HL-60 (cell line): ENCODE measurements around the gene GPD1L.

ENCODE experiments used
- GABPA ChIP-seq: IDR thresholded peaks from 2 replicates; pipeline ENCODE4 v1.6.1; 2012; ENCODE audit warnings: low read depth
- POLR2AphosphoS5 ChIP-seq: IDR thresholded peaks from 2 replicates; pipeline ENCODE4 v1.6.1; 2012; ENCODE audit warnings: low read depth
- SPI1 ChIP-seq: IDR thresholded peaks from 2 replicates; pipeline ENCODE4 v1.6.1; 2012; ENCODE audit warnings: low read depth, mild to moderate bottlenecking, borderline replicate concordance
- TF ChIP-seq, protein P1 (sequence below): IDR thresholded peaks from one replicate; pipeline ENCODE4 v1.5.1; 2011; ENCODE audit warnings: low read length, control low read depth, inconsistent platforms; ENCODE audit not compliant: insufficient read depth
- TF ChIP-seq, protein P2 (sequence below): IDR thresholded peaks from 2 replicates; pipeline ENCODE4 v1.6.1; 2012; ENCODE audit warnings: low read depth; ENCODE audit not compliant: insufficient replicate concordance

DNA sequence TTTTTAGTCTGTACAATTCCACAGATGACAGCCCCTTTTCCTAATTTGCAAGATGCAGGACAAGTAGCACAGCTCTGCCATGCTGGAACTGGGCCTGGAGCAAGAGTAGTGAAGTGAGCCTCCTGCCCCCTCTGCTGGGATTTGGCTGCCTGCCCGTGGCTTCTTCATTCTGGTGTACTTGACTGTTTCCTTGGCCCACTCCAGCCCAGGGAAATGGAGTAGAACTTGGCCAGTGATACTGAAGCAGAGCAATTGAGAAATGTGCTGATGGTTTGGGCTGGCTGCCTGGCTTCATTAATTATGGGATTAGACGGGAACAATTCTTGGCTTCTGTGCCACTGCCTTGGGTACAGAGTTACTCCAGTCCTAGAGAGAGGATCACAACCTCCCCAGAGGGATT is 2.8 kb downstream of the GPD1L start:
- TF ChIP-seq POLR2AphosphoS5 = no peak
- TF ChIP-seq, protein P1, sequence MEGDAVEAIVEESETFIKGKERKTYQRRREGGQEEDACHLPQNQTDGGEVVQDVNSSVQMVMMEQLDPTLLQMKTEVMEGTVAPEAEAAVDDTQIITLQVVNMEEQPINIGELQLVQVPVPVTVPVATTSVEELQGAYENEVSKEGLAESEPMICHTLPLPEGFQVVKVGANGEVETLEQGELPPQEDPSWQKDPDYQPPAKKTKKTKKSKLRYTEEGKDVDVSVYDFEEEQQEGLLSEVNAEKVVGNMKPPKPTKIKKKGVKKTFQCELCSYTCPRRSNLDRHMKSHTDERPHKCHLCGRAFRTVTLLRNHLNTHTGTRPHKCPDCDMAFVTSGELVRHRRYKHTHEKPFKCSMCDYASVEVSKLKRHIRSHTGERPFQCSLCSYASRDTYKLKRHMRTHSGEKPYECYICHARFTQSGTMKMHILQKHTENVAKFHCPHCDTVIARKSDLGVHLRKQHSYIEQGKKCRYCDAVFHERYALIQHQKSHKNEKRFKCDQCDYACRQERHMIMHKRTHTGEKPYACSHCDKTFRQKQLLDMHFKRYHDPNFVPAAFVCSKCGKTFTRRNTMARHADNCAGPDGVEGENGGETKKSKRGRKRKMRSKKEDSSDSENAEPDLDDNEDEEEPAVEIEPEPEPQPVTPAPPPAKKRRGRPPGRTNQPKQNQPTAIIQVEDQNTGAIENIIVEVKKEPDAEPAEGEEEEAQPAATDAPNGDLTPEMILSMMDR = no peak
- TF ChIP-seq, protein P2, sequence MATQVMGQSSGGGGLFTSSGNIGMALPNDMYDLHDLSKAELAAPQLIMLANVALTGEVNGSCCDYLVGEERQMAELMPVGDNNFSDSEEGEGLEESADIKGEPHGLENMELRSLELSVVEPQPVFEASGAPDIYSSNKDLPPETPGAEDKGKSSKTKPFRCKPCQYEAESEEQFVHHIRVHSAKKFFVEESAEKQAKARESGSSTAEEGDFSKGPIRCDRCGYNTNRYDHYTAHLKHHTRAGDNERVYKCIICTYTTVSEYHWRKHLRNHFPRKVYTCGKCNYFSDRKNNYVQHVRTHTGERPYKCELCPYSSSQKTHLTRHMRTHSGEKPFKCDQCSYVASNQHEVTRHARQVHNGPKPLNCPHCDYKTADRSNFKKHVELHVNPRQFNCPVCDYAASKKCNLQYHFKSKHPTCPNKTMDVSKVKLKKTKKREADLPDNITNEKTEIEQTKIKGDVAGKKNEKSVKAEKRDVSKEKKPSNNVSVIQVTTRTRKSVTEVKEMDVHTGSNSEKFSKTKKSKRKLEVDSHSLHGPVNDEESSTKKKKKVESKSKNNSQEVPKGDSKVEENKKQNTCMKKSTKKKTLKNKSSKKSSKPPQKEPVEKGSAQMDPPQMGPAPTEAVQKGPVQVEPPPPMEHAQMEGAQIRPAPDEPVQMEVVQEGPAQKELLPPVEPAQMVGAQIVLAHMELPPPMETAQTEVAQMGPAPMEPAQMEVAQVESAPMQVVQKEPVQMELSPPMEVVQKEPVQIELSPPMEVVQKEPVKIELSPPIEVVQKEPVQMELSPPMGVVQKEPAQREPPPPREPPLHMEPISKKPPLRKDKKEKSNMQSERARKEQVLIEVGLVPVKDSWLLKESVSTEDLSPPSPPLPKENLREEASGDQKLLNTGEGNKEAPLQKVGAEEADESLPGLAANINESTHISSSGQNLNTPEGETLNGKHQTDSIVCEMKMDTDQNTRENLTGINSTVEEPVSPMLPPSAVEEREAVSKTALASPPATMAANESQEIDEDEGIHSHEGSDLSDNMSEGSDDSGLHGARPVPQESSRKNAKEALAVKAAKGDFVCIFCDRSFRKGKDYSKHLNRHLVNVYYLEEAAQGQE = no peak
- TF ChIP-seq SPI1 = no peak
- no peak for TF ChIP-seq GABPA
